ENCODE data around the gene MORC2. TPM values are rescaled to one million over a fixed set of nuclear protein-coding genes. Genes with fewer than 3 reads are reported as not detected.

The MORC2 gene
- total and polyA plus RNA-seq, 2 of the 13 experiments (the other 11 are each of a cell fraction or from before 2014, with no cell fraction given), result 11.9 to 18.3 TPM

GRCh38 chr22:30964858-30965257, 3.7 kb downstream of the MORC2 start:
- 84% methylated on average over 4 of the region's 4 CpGs for WGBS (ENCODE audit: low lambda C conversion rate)
- FAIRE-seq (no peak), ATAC-seq (no peak), DNase-seq (ENCODE audit: low spot score) (no peak)
- H2AFZ ChIP-seq (ENCODE audit: low read length), result no peak overlapping the region
- H3K27me3 ChIP-seq (ENCODE audit: control insufficient read depth in 1 of 2, insufficient read depth in 2 of 2, low read length in 2 of 2), result no peaks in the 10 kb centered on the region; a peak in 1 of 5 replicates
- peak; percentile 60; the same call in 1 of the 2 replicates for TF ChIP-seq ZNF7 (CRISPR knock-in tag; IDR thresholded peaks at IDR 0.05)
- TF ChIP-seq KDM1A (CRISPR knock-in tag; IDR thresholded peaks at IDR 0.05), result peak; percentile 28; the same call in 1 of the 2 replicates
- TF ChIP-seq HCFC1 (IDR thresholded peaks at IDR 0.05; ENCODE audit: low read depth, low read length), result no peak
- no peak for TF ChIP-seq ZNF124 (CRISPR knock-in tag; IDR thresholded peaks at IDR 0.05)
- no peak for TF ChIP-seq CCAR2 (optimal IDR thresholded peaks at IDR 0.05; ENCODE audit: low read depth, low read length)
- TF ChIP-seq ZNF629 (CRISPR knock-in tag; conservative IDR thresholded peaks at IDR 0.05), result peak; percentile 87
- TF ChIP-seq ARNTL (CRISPR knock-in tag; IDR thresholded peaks at IDR 0.05), result no peak
- H3K36me3 ChIP-seq (replicated peaks in 1 of 2; ENCODE audit: control insufficient read depth in 1 of 2, insufficient read depth in 2 of 2, low read length in 2 of 2), result no peaks in the 10 kb centered on the region
- in situ Hi-C loops (cut with HindIII; ENCODE audit: extremely low pct_ligation_motif_present, low pct_unique_long_range_greater_than_20kb), result loop anchor here (5.0 to 10.0 kb wide), 2 partner anchors 117 to 180 kb away; partner anchors contain the start of genes PLA2G3 and SMTN
- peaks cover 56% of the 10 kb centered on the region for H3K4me1 ChIP-seq (ENCODE audit: insufficient read depth, low read length)
- peaks cover 62% of the 10 kb centered on the region for H3K79me2 ChIP-seq (ENCODE audit: insufficient read depth, low read length)
- H3K9me3 ChIP-seq (ENCODE audit: low read length), result no peaks in the 10 kb centered on the region
- H3K9ac ChIP-seq (ENCODE audit: insufficient read depth, low read depth, low read length), result no peak overlapping the region
- POLR2A ChIA-PET, result interaction anchor here (7.6 kb wide), 1 partner anchor 117 kb away, joined by 113 read pairs; the partner anchor contains the start of gene SMTN
- peak overlapping the region; percentile 42 for H3K4me2 ChIP-seq (ENCODE audit: low read depth, low read length)
- no TSS peak for BruUV-seq (replicated peaks)
- intact Hi-C loops (cut with micrococcal nuclease; ENCODE audit: unreplicated experiment), result loop anchor here (5.0 kb wide), 2 partner anchors 92 to 117 kb away; partner anchors contain the start of gene SMTN
- no peak overlapping the region for H3K27ac ChIP-seq (ENCODE audit: extremely low read length, insufficient read depth, low read length)
- H3K4me3 ChIP-seq (replicated peaks in 1 of 3; ENCODE audit: insufficient read depth in 1 of 3, low read depth in 2 of 3, low read length in 3 of 3), result no peak overlapping the region
- peaks cover 10% of the 10 kb centered on the region for H4K20me1 ChIP-seq (ENCODE audit: insufficient read depth, low read length)
- CTCF ChIA-PET (ENCODE audit: low intra/inter-chr PET ratio, low total read pairs), result no interaction called here

- no peak for FAIRE-seq
- TF ChIP-seq GMEB2 (CRISPR knock-in tag; IDR thresholded peaks at IDR 0.05; ENCODE audit: low read depth), result no peak
- no peak for TF ChIP-seq ZNF713 (CRISPR knock-in tag; IDR thresholded peaks at IDR 0.05)
- TF ChIP-seq HNF1A (IDR thresholded peaks at IDR 0.05; ENCODE audit: low read depth), result no peak
- no peak for TF ChIP-seq HNF1A (CRISPR knock-in tag; IDR thresholded peaks at IDR 0.05; ENCODE audit: borderline replicate concordance)
- no peak for TF ChIP-seq HMG20B (CRISPR knock-in tag; conservative IDR thresholded peaks at IDR 0.05)
These were observed 13.4 kb downstream of the MORC2 start for GRCh38 chr22:30955153-30955552.

More at GRCh38 chr22:30955153-30955552, 13.4 kb downstream of the MORC2 start:
- Histone ChIP-seq H3K9me3 (ENCODE audit: low read length) (no peaks in the 10 kb centered on the region), H3K4me3 (replicated peaks in 1 of 3; ENCODE audit: insufficient read depth in 1 of 3, low read depth in 2 of 3, low read length in 3 of 3) (no peak overlapping the region), H4K20me1 (ENCODE audit: insufficient read depth, low read length) (no peaks in the 10 kb centered on the region; the same call in 1 of the 2 replicates), H3K9ac (ENCODE audit: insufficient read depth, low read depth, low read length) (no peak overlapping the region), H3K27me3 (ENCODE audit: control insufficient read depth in 1 of 2, insufficient read depth in 2 of 2, low read length in 2 of 2) (no peaks in the 10 kb centered on the region), H3K36me3 (replicated peaks in 1 of 2; ENCODE audit: control insufficient read depth in 1 of 2, insufficient read depth in 2 of 2, low read length in 2 of 2) (peaks cover 16 to 53% of the 10 kb centered on the region in 2 experiments), H3K79me2 (ENCODE audit: insufficient read depth, low read length) (peaks cover 8% of the 10 kb centered on the region), H2AFZ (ENCODE audit: low read length) (no peak overlapping the region), H3K4me2 (ENCODE audit: low read depth, low read length) (no peak overlapping the region), H3K4me1 (ENCODE audit: insufficient read depth, low read length) (peaks cover 14% of the 10 kb centered on the region), H3K27ac (ENCODE audit: extremely low read length, insufficient read depth, low read length) (no peak overlapping the region)
- BruUV-seq (replicated peaks), result no TSS peak
- intact Hi-C loops (cut with micrococcal nuclease; ENCODE audit: unreplicated experiment), result no loop called here
- ChIA-PET POLR2A (interaction anchor here (1.1 kb wide), 1 partner anchor 14 kb away, joined by 4 read pairs; the partner anchor contains the start of gene TUG1), CTCF (ENCODE audit: low intra/inter-chr PET ratio, low total read pairs) (no interaction called here)
- 98% methylated on average over 4 of the region's 4 CpGs for WGBS (ENCODE audit: low lambda C conversion rate)
- DNase-seq (ENCODE audit: low spot score) (no peak), ATAC-seq (no peak)
- in situ Hi-C loops (cut with HindIII; ENCODE audit: extremely low pct_ligation_motif_present, low pct_unique_long_range_greater_than_20kb), result no loop called here

Data from HepG2 (cell line).